Neural cell (in vitro differentiated cells): ENCODE data around the gene TMEM135.

Experiments
- EP300 ChIP-seq: fragments of 450-650 bp; conservative IDR thresholded peaks from 2 replicates; pipeline ENCODE4 v1.6.1; 2014; ENCODE audit warnings: antibody characterized with exemption, mild to moderate bottlenecking, moderate library complexity; ENCODE audit not compliant: poor library complexity, severe bottlenecking
- POLR2AphosphoS5 ChIP-seq: IDR thresholded peaks from 2 replicates; pipeline ENCODE4 v1.6.1; 2012

GRCh38 chr11:87255589-87255988, 217.9 kb downstream of the TMEM135 start:
- no peak for TF ChIP-seq EP300
- TF ChIP-seq POLR2AphosphoS5 = no peak
